SU-DHL-6 (cell line): Measurements from ENCODE around the gene CTTNBP2NL.

Source experiments
- CTCF ChIP-seq: fragments of 200-600 bp; sonication (generic); IDR thresholded peaks from one replicate; pipeline ENCODE4 v1.5.1; 2017; ENCODE audit warnings: antibody characterized with exemption, mild to moderate bottlenecking, low read length, moderate library complexity; ENCODE audit not compliant: insufficient read depth, poor library complexity, severe bottlenecking
- EZH2phosphoT487 ChIP-seq: fragments of 200-600 bp; sonication (generic), shearing (Covaris generic); conservative IDR thresholded peaks from 2 replicates; pipeline ENCODE4 v1.6.1; 2018; ENCODE audit warnings: mild to moderate bottlenecking, antibody characterized with exemption, low read length, moderate library complexity, mixed read lengths

DNA sequence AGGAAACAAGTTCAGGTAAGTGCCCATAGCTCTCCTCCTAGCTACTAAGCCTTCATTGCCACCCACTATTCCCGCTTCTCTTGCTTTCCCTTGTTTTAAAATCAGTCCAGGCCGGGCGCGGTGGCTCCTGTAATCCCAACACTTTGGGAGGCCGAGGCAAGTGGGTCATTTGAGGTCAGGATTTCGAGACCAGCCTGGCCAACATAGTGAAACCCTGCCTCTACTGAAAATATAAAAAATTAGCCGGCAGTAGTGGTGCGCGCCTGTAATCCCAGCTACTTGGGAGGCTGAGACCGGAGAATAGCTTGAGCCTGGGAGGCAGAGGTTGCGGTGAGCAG is 4.4 kb upstream of the CTTNBP2NL start:
- no peak for TF ChIP-seq CTCF
- no peak for TF ChIP-seq EZH2phosphoT487
